ENCODE data around the gene SETD4.

- TF ChIP-seq CTCF (conservative IDR thresholded peaks at IDR 0.05; ENCODE audit: low read depth, low read length) = no peak
- TF ChIP-seq RCOR1 (IDR thresholded peaks at IDR 0.05; ENCODE audit: insufficient replicate concordance, low read length) = no peak
- TF ChIP-seq SMC3 (IDR thresholded peaks at IDR 0.05; ENCODE audit: low read depth, low read length) = no peak
- no peak for TF ChIP-seq POLR2A (IDR thresholded peaks at IDR 0.05; ENCODE audit: low read depth, low read length)
- no peak for TF ChIP-seq RAD21 (IDR thresholded peaks at IDR 0.05; ENCODE audit: low read length)
- TF ChIP-seq MXI1 (IDR thresholded peaks at IDR 0.05; ENCODE audit: borderline replicate concordance, low read depth, low read length) = no peak
- no peak for TF ChIP-seq FOS (IDR thresholded peaks at IDR 0.05; ENCODE audit: low read depth, low read length)
- no peak for TF ChIP-seq USF2 (IDR thresholded peaks at IDR 0.05; ENCODE audit: low read depth, low read length)
- no peak for TF ChIP-seq CEBPB (IDR thresholded peaks at IDR 0.05; ENCODE audit: low read depth, low read length)
- no peak for TF ChIP-seq NFE2L2 (IDR thresholded peaks at IDR 0.05; ENCODE audit: low read depth, low read length)
- TF ChIP-seq MAZ (IDR thresholded peaks at IDR 0.05; ENCODE audit: borderline replicate concordance, low read depth, low read length) = no peak
Observed at GRCh38 chr21:36040389-36040788, 19.9 kb downstream of the SETD4 start.

Measured in IMR-90 (cell line).